ENCODE data around the gene SCN4A.
"Not testable (repeated sequence)": the region's sequence is repeated elsewhere in the genome, so short reads cannot be mapped to it uniquely, and the experiment has no call there.

- not testable (repeated sequence) for TF ChIP-seq CTCF (IDR thresholded peaks at IDR 0.05); POLR2AphosphoS5 (IDR thresholded peaks at IDR 0.05); POLR2A (IDR thresholded peaks at IDR 0.05; ENCODE audit: low read depth)
Observed at GRCh38 chr17:63898899-63899798, 73.6 kb downstream of the SCN4A start.

All from esophagus muscularis mucosa (tissue), 3 donors.